HEK293 (cell line): ENCODE data around the gene ABHD17B.

Experiments used
- CTCF ChIA-PET: fragments of 350-600 bp; formaldehyde crosslinking; extraction: SDS; loops from one replicate; lab custom pipeline; 2021; ENCODE audit warnings: antibody characterized with exemption; lab: Yijun Ruan, JAX
- POLR2A ChIA-PET: fragments of 300-600 bp; formaldehyde crosslinking; extraction: SDS; loops from one replicate; lab custom pipeline; 2020; ENCODE audit warnings: antibody characterized with exemption, inconsistent platforms; lab: Yijun Ruan, JAX
- H3K27ac ChIP-seq: fragments of 200-500 bp; sonication (Bioruptor generic); 2 replicates; pipeline ENCODE4 v1.5.1; 2014; ENCODE audit warnings: low read depth, low read length, control low read depth, inconsistent platforms; ENCODE audit errors: extremely low read depth
- H3K36me3 ChIP-seq, 2 experiments: fragments of 200-500 bp in 1 of 2; sonication (Bioruptor generic) in 1 of 2; 1 replicate in 1 of 2; 2 replicates in 1 of 2; pipeline ENCODE4 v1.5.1; 2014 to 2017; ENCODE audit warnings: inconsistent platforms in 2 of 2, low read length in 2 of 2; ENCODE audit not compliant: control insufficient read depth in 2 of 2, insufficient read depth in 1 of 2
- H3K4me1 ChIP-seq: fragments of 200-500 bp; sonication (Bioruptor generic); 2 replicates; pipeline ENCODE4 v1.5.1; 2014; ENCODE audit warnings: mild to moderate bottlenecking, low read length, inconsistent platforms; ENCODE audit not compliant: control insufficient read depth, insufficient read depth
- H3K4me3 ChIP-seq: 2 replicates; pipeline ENCODE4 v1.5.1; 2011; ENCODE audit warnings: low read depth, mild to moderate bottlenecking, control low read depth, low read length, moderate library complexity
- H3K9me3 ChIP-seq: fragments of 200-500 bp; sonication (Bioruptor generic); 2 replicates; pipeline ENCODE4 v1.5.1; 2014; ENCODE audit warnings: low read depth, low read length, inconsistent platforms; ENCODE audit not compliant: control insufficient read depth, insufficient read depth
- EGR2 ChIP-seq: fragments of 450-650 bp; formaldehyde crosslinking; IDR thresholded peaks from 2 replicates; pipeline ENCODE4 v1.5.1; 2016; ENCODE audit warnings: low read depth, missing biosample characterization, missing genetic modification characterization
- KLF16 ChIP-seq: fragments of 450-650 bp; formaldehyde crosslinking; IDR thresholded peaks from 2 replicates; pipeline ENCODE4 v1.5.1; 2017; ENCODE audit warnings: missing biosample characterization, missing genetic modification characterization
- SETDB1 ChIP-seq: IDR thresholded peaks from one replicate; pipeline ENCODE4 v1.6.1; 2017; ENCODE audit warnings: mild to moderate bottlenecking, low read length, moderate library complexity, mixed read lengths; ENCODE audit not compliant: insufficient read length
- SP2 ChIP-seq: fragments of 450-650 bp; formaldehyde crosslinking; IDR thresholded peaks from 2 replicates; pipeline ENCODE4 v1.5.1; 2016; ENCODE audit warnings: missing biosample characterization, missing genetic modification characterization
- TRIM28 ChIP-seq: IDR thresholded peaks from 2 replicates; pipeline ENCODE4 v1.6.1; 2011; ENCODE audit warnings: low read length, control low read depth, borderline replicate concordance
- ZNF157 ChIP-seq: fragments of 450-650 bp; formaldehyde crosslinking; IDR thresholded peaks from 2 replicates; pipeline ENCODE4 v1.5.1; 2016; ENCODE audit warnings: missing biosample characterization, missing genetic modification characterization
- ZNF311 ChIP-seq: fragments of 450-650 bp; formaldehyde crosslinking; IDR thresholded peaks from 2 replicates; pipeline ENCODE4 v1.5.1; 2017; ENCODE audit warnings: missing biosample characterization, missing genetic modification characterization, borderline replicate concordance
- ZNF335 ChIP-seq: fragments of 450-650 bp; formaldehyde crosslinking; conservative IDR thresholded peaks from 2 replicates; pipeline ENCODE4 v1.5.1; 2016; ENCODE audit warnings: missing biosample characterization, missing genetic modification characterization
- ZNF394 ChIP-seq: fragments of 450-650 bp; formaldehyde crosslinking; IDR thresholded peaks from 2 replicates; pipeline ENCODE4 v1.5.1; 2016; ENCODE audit warnings: missing biosample characterization, missing genetic modification characterization, mild to moderate bottlenecking, moderate library complexity, borderline replicate concordance
- ZNF530 ChIP-seq: fragments of 450-650 bp; formaldehyde crosslinking; IDR thresholded peaks from 2 replicates; pipeline ENCODE4 v1.5.1; 2016; ENCODE audit warnings: low read depth, missing biosample characterization, missing genetic modification characterization
- ZNF544 ChIP-seq: fragments of 450-650 bp; formaldehyde crosslinking; IDR thresholded peaks from 2 replicates; pipeline ENCODE4 v1.5.0; 2017; ENCODE audit warnings: missing biosample characterization, missing genetic modification characterization
- ZNF600 ChIP-seq: fragments of 450-650 bp; formaldehyde crosslinking; IDR thresholded peaks from 2 replicates; pipeline ENCODE4 v1.5.1; 2016; ENCODE audit warnings: missing biosample characterization, missing genetic modification characterization
- ZNF629 ChIP-seq: fragments of 450-650 bp; formaldehyde crosslinking; IDR thresholded peaks from 2 replicates; pipeline ENCODE4 v1.5.1; 2017; ENCODE audit warnings: missing biosample characterization, missing genetic modification characterization
- ZNF777 ChIP-seq: fragments of 450-650 bp; formaldehyde crosslinking; IDR thresholded peaks from 2 replicates; pipeline ENCODE4 v1.5.1; 2017; ENCODE audit warnings: missing biosample characterization, missing genetic modification characterization, borderline replicate concordance
- TF ChIP-seq, protein P1 (sequence below): fragments of 450-650 bp; formaldehyde crosslinking; conservative IDR thresholded peaks from 2 replicates; pipeline ENCODE4 v1.5.1; 2016; ENCODE audit warnings: low read depth, missing biosample characterization, missing genetic modification characterization
- TF ChIP-seq, protein P2 (sequence below): fragments of 450-650 bp; IDR thresholded peaks from 2 replicates; pipeline ENCODE4 v1.5.1; 2018; ENCODE audit warnings: missing biosample characterization, missing genetic modification characterization
- TF ChIP-seq, protein P3 (sequence below): fragments of 450-650 bp; formaldehyde crosslinking; IDR thresholded peaks from 2 replicates; pipeline ENCODE4 v1.5.1; 2017; ENCODE audit warnings: missing biosample characterization, missing genetic modification characterization
- TF ChIP-seq, protein P4 (sequence below): fragments of 450-650 bp; formaldehyde crosslinking; IDR thresholded peaks from 2 replicates; pipeline ENCODE4 v1.5.1; 2017; ENCODE audit warnings: missing biosample characterization, missing genetic modification characterization

ABHD17B gene

DNA sequence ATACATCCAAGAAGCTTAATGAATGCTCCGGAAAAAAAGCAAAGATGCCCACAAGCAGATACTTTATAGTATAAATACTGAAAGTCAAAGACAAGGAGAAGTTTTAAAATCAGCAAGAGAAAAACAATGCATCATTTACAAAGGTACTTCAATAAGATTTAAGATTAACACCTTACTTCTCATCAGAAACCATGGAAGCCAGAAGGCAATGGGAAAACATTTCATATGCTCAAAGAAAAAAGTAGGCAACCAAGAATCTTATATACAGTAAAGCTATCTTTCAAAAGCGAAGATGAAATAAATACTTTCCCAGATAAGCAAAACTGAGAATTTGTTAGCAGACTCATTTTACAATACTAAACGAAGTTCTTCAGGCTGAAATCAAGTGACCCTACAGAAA lies 51.1 kb downstream of the ABHD17B start:
- TF ChIP-seq SETDB1 (peak; percentile 97), KLF16 (tag by site-specific recombination) (no peak), ZNF335 (tag by site-specific recombination) (no peak), ZNF777 (no peak), TRIM28 (peak; percentile 91)
- TF ChIP-seq, all 188 proteins: peak for 2
- ChIA-PET POLR2A (no interaction called here), CTCF (interaction anchor here (0.7 to 1.0 kb wide), 3 partner anchors 40 to 1177 kb away, joined by 3 to 5 read pairs (median 4); no protein-coding TSS in a partner anchor)
- Histone ChIP-seq H3K27ac (no peak overlapping the region), H3K36me3 (no peaks in the 10 kb centered on the region), H3K9me3 (no peaks in the 10 kb centered on the region), H3K4me3 (no peak overlapping the region), H3K4me1 (no peaks in the 10 kb centered on the region)

DNA sequence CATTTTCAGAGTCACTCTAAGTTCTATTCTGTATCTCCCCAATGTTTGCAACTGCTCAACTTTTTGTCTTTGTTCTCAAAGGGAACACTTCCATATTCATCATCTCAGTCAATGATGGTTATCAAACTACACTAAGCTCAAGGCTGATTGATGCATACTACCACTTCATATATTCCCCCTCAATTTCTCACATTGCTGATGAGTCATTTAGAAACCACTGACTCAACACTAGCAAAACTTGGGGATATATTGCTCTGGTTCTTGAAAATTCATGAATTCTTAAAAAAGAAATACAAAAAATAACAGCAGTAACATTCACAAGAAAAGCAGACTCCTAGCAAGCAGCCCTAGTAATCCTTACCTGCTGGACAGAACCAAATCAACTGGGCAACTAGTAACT lies 52.2 kb downstream of the ABHD17B start:
- H3K9me3 ChIP-seq, result no peaks in the 10 kb centered on the region

DNA sequence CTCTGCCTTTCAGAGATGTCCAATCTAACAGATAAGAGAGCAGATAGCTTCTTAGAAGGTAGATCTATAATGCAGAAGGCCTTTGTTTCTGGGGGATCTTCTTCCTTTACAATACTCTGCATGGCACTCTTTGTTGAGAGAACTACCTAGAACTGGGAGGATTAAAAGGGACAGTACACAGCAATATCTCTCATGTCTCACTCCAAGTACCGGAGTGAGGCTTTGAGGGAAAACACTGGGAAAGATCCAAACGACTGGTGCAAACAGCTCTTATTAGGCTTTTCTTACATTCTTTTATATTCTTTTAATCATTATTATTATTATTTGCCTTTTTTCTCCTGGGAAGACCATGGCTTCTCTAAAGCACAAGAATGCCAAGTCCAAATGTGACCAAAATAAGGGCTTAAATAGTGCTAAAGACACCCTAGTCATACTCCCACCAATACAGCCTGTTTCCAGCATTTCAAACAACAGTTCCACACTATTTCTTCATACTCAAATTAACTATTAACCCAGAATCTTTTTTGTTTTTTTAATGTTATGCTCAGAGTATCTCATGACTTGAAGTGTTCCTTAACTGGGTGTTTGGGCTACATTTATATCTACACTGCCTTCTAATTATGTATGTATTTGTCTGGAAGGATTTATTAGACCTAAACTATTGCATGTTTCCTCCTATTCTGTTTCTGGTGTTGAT lies 52.7 kb downstream of the ABHD17B start:
- no peaks in the 10 kb centered on the region for H3K9me3 ChIP-seq
- no peaks in the 10 kb centered on the region for H3K4me1 ChIP-seq
- CTCF ChIA-PET, result interaction anchor here (0.7 to 0.8 kb wide), 2 partner anchors 165 to 234 kb away, joined by 5 to 6 read pairs; no protein-coding TSS in a partner anchor
- TF ChIP-seq EGR2 (tag by site-specific recombination) (no peak), ZNF530 (no peak), ZNF544 (no peak), SP2 (tag by site-specific recombination) (no peak), ZNF157 (tag by site-specific recombination) (no peak), ZNF600 (tag by site-specific recombination) (no peak)
- TF ChIP-seq, protein P1, sequence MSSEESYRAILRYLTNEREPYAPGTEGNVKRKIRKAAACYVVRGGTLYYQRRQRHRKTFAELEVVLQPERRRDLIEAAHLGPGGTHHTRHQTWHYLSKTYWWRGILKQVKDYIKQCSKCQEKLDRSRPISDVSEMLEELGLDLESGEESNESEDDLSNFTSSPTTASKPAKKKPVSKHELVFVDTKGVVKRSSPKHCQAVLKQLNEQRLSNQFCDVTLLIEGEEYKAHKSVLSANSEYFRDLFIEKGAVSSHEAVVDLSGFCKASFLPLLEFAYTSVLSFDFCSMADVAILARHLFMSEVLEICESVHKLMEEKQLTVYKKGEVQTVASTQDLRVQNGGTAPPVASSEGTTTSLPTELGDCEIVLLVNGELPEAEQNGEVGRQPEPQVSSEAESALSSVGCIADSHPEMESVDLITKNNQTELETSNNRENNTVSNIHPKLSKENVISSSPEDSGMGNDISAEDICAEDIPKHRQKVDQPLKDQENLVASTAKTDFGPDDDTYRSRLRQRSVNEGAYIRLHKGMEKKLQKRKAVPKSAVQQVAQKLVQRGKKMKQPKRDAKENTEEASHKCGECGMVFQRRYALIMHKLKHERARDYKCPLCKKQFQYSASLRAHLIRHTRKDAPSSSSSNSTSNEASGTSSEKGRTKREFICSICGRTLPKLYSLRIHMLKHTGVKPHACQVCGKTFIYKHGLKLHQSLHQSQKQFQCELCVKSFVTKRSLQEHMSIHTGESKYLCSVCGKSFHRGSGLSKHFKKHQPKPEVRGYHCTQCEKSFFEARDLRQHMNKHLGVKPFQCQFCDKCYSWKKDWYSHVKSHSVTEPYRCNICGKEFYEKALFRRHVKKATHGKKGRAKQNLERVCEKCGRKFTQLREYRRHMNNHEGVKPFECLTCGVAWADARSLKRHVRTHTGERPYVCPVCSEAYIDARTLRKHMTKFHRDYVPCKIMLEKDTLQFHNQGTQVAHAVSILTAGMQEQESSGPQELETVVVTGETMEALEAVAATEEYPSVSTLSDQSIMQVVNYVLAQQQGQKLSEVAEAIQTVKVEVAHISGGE, result no peak
- TF ChIP-seq, protein P2, sequence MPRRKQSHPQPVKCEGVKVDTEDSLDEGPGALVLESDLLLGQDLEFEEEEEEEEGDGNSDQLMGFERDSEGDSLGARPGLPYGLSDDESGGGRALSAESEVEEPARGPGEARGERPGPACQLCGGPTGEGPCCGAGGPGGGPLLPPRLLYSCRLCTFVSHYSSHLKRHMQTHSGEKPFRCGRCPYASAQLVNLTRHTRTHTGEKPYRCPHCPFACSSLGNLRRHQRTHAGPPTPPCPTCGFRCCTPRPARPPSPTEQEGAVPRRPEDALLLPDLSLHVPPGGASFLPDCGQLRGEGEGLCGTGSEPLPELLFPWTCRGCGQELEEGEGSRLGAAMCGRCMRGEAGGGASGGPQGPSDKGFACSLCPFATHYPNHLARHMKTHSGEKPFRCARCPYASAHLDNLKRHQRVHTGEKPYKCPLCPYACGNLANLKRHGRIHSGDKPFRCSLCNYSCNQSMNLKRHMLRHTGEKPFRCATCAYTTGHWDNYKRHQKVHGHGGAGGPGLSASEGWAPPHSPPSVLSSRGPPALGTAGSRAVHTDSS (tag by site-specific recombination), result no peak
- TF ChIP-seq, all 188 proteins: peak for 0
- Histone ChIP-seq H3K4me3 (no peak overlapping the region), H3K27ac (no peak overlapping the region), H3K36me3 (no peaks in the 10 kb centered on the region)
- POLR2A ChIA-PET, result interaction anchor here (0.7 to 1.2 kb wide), 2 partner anchors 53 to 89 kb away, joined by 3 to 4 read pairs; partner anchors contain the start of genes ABHD17B and C9orf85

More for the DNA sequence above, 52.2 kb downstream of the ABHD17B start:
- H3K27ac ChIP-seq, result no peak overlapping the region
- ChIA-PET POLR2A (interaction anchor here (0.6 kb wide), 1 partner anchor 207 kb away, joined by 6 read pairs; no protein-coding TSS in a partner anchor), CTCF (interaction anchor here (0.8 kb wide), 1 partner anchor 233 kb away, joined by 6 read pairs; no protein-coding TSS in a partner anchor)
- H3K4me1 ChIP-seq, result no peaks in the 10 kb centered on the region
- H3K36me3 ChIP-seq, result no peaks in the 10 kb centered on the region
- H3K4me3 ChIP-seq, result no peak overlapping the region
- TF ChIP-seq, protein P3, sequence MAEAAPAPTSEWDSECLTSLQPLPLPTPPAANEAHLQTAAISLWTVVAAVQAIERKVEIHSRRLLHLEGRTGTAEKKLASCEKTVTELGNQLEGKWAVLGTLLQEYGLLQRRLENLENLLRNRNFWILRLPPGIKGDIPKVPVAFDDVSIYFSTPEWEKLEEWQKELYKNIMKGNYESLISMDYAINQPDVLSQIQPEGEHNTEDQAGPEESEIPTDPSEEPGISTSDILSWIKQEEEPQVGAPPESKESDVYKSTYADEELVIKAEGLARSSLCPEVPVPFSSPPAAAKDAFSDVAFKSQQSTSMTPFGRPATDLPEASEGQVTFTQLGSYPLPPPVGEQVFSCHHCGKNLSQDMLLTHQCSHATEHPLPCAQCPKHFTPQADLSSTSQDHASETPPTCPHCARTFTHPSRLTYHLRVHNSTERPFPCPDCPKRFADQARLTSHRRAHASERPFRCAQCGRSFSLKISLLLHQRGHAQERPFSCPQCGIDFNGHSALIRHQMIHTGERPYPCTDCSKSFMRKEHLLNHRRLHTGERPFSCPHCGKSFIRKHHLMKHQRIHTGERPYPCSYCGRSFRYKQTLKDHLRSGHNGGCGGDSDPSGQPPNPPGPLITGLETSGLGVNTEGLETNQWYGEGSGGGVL (tag by site-specific recombination), result no peak
- TF ChIP-seq ZNF311 (tag by site-specific recombination) (no peak), ZNF629 (tag by site-specific recombination) (no peak), ZNF394 (tag by site-specific recombination) (no peak)
- TF ChIP-seq, protein P4, sequence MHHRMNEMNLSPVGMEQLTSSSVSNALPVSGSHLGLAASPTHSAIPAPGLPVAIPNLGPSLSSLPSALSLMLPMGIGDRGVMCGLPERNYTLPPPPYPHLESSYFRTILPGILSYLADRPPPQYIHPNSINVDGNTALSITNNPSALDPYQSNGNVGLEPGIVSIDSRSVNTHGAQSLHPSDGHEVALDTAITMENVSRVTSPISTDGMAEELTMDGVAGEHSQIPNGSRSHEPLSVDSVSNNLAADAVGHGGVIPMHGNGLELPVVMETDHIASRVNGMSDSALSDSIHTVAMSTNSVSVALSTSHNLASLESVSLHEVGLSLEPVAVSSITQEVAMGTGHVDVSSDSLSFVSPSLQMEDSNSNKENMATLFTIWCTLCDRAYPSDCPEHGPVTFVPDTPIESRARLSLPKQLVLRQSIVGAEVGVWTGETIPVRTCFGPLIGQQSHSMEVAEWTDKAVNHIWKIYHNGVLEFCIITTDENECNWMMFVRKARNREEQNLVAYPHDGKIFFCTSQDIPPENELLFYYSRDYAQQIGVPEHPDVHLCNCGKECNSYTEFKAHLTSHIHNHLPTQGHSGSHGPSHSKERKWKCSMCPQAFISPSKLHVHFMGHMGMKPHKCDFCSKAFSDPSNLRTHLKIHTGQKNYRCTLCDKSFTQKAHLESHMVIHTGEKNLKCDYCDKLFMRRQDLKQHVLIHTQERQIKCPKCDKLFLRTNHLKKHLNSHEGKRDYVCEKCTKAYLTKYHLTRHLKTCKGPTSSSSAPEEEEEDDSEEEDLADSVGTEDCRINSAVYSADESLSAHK (tag by site-specific recombination), result no peak
